ENCODE results near the gene DPYSL5. TPM values are rescaled to one million over a fixed set of nuclear protein-coding genes. Genes with fewer than 3 reads are reported as not detected.
"Not testable (repeated sequence)": the region's sequence is repeated elsewhere in the genome, so short reads cannot be mapped to it uniquely, and the experiment has no call there.

The DPYSL5 gene
- total RNA-seq, 1 donor, result not detected

- no peak overlapping the region for H3K4me3 ChIP-seq (ENCODE audit: low read depth, low read length)
- no peak for TF ChIP-seq CTCF (IDR thresholded peaks at IDR 0.05; ENCODE audit: insufficient read depth, low read depth, low read length)
- no peak for DNase-seq (ENCODE audit: low read depth)
These were observed 26.6 kb downstream of the DPYSL5 start for GRCh38 chr2:26874514-26874913.

- no peak overlapping the region for H3K4me3 ChIP-seq (ENCODE audit: low read depth, low read length)
- DNase-seq (ENCODE audit: low read depth), result no peak
These were observed 27.2 kb downstream of the DPYSL5 start for GRCh38 chr2:26875065-26875634.

DNA sequence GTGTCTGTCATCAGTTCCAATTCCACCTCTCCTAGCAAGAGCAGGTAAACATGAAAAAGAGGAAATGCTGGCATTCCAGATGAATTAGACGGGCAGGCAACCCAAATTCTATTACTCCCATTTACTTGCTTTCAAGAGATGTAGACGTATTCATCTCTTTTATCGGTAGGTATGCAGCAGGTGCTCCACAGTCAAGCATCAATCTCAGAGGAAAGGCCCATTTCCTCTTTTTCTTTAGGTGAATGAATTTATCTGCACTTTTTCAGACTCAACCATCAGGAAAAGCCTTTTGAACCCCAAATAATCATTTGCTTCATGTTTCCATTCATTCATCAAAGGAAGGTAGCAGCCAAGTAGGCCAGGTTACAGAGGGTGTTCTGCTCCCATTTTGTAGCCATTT lies 27.9 kb downstream of the DPYSL5 start:
- no peak for DNase-seq (ENCODE audit: low read depth)
- no peak for TF ChIP-seq CTCF (IDR thresholded peaks at IDR 0.05; ENCODE audit: insufficient read depth, low read depth, low read length)
- H3K4me3 ChIP-seq (ENCODE audit: low read depth, low read length), result no peak overlapping the region

More at GRCh38 chr2:26875065-26875634, 27.2 kb downstream of the DPYSL5 start:
- no peak for TF ChIP-seq CTCF (IDR thresholded peaks at IDR 0.05; ENCODE audit: insufficient read depth, low read depth, low read length)

GRCh38 chr2:26876260-26876659 lies 28.3 kb downstream of the DPYSL5 start:
- no peak for DNase-seq (ENCODE audit: low read depth)

GRCh38 chr2:26877276-26877675 lies 29.3 kb downstream of the DPYSL5 start:
- TF ChIP-seq CTCF (IDR thresholded peaks at IDR 0.05; ENCODE audit: insufficient read depth, low read depth, low read length), result no peak

More at GRCh38 chr2:26876260-26876659, 28.3 kb downstream of the DPYSL5 start:
- no peak overlapping the region for H3K4me3 ChIP-seq (ENCODE audit: low read depth, low read length)
- no peak for TF ChIP-seq CTCF (IDR thresholded peaks at IDR 0.05; ENCODE audit: insufficient read depth, low read depth, low read length)

GRCh38 chr2:26880161-26880560 lies 32.2 kb downstream of the DPYSL5 start:
- H3K4me3 ChIP-seq (ENCODE audit: low read depth, low read length), result no peak overlapping the region
- no peak for DNase-seq (ENCODE audit: low read depth)
- TF ChIP-seq CTCF (IDR thresholded peaks at IDR 0.05; ENCODE audit: insufficient read depth, low read depth, low read length), result no peak

More at GRCh38 chr2:26877276-26877675, 29.3 kb downstream of the DPYSL5 start:
- DNase-seq (ENCODE audit: low read depth), result no peak
- no peak overlapping the region for H3K4me3 ChIP-seq (ENCODE audit: low read depth, low read length)

DNA sequence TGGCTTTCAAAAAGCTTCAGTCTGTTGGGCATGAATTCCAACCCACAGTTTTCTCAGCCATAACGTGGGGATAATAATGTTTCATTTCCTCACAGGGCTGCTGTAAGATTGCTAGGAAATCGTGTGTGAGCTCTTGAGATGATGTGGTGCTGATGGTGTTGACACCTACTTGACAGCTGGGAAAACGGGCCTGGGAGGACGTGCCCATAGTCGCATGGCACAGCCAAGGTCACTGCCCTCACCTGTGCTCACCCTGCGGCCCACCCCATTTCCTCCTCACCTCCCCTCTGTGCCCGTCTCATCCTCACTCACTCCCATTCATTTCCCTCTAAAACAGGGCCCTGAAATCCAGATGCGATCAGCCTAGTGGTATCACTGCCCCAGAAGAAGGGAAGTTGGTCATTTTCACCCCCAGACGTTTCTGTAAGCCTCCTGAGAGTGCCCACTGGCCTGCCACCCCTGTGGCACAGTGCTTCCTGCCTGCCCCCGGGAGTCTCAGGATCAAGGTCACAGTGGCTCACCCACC lies 33.0 kb downstream of the DPYSL5 start:
- no peak for TF ChIP-seq CTCF (IDR thresholded peaks at IDR 0.05; ENCODE audit: insufficient read depth, low read depth, low read length)
- no peak overlapping the region for H3K4me3 ChIP-seq (ENCODE audit: low read depth, low read length)
- DNase-seq (ENCODE audit: low read depth), result no peak

GRCh38 chr2:26882220-26882619 lies 34.3 kb downstream of the DPYSL5 start:
- H3K4me3 ChIP-seq (ENCODE audit: low read depth, low read length); DNase-seq (ENCODE audit: low read depth): not testable (repeated sequence)

All from fibroblast of villous mesenchyme (primary cell).